Measurements from ENCODE around the gene PLA2G6. TPM values are rescaled to one million over a fixed set of nuclear protein-coding genes. Genes with fewer than 3 reads are reported as not detected.

PLA2G6 gene
- total and polyA plus RNA-seq, 9 of the 15 experiments (the other 6 are each of a cell fraction or from before 2014, with no cell fraction given) = 0.11 to 12.2 (median 9.7) TPM

- TF ChIP-seq, protein P1, sequence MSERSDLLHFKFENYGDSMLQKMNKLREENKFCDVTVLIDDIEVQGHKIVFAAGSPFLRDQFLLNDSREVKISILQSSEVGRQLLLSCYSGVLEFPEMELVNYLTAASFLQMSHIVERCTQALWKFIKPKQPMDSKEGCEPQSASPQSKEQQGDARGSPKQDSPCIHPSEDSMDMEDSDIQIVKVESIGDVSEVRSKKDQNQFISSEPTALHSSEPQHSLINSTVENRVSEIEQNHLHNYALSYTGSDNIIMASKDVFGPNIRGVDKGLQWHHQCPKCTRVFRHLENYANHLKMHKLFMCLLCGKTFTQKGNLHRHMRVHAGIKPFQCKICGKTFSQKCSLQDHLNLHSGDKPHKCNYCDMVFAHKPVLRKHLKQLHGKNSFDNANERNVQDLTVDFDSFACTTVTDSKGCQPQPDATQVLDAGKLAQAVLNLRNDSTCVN (CRISPR knock-in tag; IDR thresholded peaks at IDR 0.05) = no peak
- TF ChIP-seq TCF7L2 (IDR thresholded peaks at IDR 0.05; ENCODE audit: low read depth, low read length) (no peak), ARID2 (IDR thresholded peaks at IDR 0.05) (no peak), ETV1 (tag; conservative IDR thresholded peaks at IDR 0.05; ENCODE audit: low read depth) (no peak), ZNF77 (CRISPR knock-in tag; IDR thresholded peaks at IDR 0.05) (no peak), SMARCB1 (IDR thresholded peaks at IDR 0.05; ENCODE audit: insufficient read length, low read depth) (no peak), MCM5 (IDR thresholded peaks at IDR 0.05; ENCODE audit: low read depth) (no peak), XRCC4 (IDR thresholded peaks at IDR 0.05; ENCODE audit: extremely low read depth, insufficient read depth, insufficient read length) (no peak), NEUROD1 (IDR thresholded peaks at IDR 0.05; ENCODE audit: borderline replicate concordance, low read depth, low read length, partially characterized antibody) (no peak), ZNF696 (CRISPR knock-in tag; conservative IDR thresholded peaks at IDR 0.05) (no peak), HDAC8 (tag; IDR thresholded peaks at IDR 0.05) (no peak)
- TF ChIP-seq, protein P2, sequence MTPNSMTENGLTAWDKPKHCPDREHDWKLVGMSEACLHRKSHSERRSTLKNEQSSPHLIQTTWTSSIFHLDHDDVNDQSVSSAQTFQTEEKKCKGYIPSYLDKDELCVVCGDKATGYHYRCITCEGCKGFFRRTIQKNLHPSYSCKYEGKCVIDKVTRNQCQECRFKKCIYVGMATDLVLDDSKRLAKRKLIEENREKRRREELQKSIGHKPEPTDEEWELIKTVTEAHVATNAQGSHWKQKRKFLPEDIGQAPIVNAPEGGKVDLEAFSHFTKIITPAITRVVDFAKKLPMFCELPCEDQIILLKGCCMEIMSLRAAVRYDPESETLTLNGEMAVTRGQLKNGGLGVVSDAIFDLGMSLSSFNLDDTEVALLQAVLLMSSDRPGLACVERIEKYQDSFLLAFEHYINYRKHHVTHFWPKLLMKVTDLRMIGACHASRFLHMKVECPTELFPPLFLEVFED (CRISPR knock-in tag; conservative IDR thresholded peaks at IDR 0.05) = no peak
- TF ChIP-seq, protein P3, sequence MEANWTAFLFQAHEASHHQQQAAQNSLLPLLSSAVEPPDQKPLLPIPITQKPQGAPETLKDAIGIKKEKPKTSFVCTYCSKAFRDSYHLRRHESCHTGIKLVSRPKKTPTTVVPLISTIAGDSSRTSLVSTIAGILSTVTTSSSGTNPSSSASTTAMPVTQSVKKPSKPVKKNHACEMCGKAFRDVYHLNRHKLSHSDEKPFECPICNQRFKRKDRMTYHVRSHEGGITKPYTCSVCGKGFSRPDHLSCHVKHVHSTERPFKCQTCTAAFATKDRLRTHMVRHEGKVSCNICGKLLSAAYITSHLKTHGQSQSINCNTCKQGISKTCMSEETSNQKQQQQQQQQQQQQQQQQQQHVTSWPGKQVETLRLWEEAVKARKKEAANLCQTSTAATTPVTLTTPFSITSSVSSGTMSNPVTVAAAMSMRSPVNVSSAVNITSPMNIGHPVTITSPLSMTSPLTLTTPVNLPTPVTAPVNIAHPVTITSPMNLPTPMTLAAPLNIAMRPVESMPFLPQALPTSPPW (CRISPR knock-in tag; IDR thresholded peaks at IDR 0.05) = peak; percentile 68
- TF ChIP-seq, protein P4, sequence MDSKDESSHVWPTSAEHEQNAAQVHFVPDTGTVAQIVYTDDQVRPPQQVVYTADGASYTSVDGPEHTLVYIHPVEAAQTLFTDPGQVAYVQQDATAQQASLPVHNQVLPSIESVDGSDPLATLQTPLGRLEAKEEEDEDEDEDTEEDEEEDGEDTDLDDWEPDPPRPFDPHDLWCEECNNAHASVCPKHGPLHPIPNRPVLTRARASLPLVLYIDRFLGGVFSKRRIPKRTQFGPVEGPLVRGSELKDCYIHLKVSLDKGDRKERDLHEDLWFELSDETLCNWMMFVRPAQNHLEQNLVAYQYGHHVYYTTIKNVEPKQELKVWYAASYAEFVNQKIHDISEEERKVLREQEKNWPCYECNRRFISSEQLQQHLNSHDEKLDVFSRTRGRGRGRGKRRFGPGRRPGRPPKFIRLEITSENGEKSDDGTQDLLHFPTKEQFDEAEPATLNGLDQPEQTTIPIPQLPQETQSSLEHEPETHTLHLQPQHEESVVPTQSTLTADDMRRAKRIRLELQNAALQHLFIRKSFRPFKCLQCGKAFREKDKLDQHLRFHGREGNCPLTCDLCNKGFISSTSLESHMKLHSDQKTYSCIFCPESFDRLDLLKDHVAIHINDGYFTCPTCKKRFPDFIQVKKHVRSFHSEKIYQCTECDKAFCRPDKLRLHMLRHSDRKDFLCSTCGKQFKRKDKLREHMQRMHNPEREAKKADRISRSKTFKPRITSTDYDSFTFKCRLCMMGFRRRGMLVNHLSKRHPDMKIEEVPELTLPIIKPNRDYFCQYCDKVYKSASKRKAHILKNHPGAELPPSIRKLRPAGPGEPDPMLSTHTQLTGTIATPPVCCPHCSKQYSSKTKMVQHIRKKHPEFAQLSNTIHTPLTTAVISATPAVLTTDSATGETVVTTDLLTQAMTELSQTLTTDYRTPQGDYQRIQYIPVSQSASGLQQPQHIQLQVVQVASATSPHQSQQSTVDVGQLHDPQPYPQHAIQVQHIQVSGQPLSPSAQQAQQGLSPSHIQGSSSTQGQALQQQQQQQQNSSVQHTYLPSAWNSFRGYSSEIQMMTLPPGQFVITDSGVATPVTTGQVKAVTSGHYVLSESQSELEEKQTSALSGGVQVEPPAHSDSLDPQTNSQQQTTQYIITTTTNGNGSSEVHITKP (IDR thresholded peaks at IDR 0.05; ENCODE audit: partially characterized antibody) = no peak
- TF ChIP-seq, protein P5, sequence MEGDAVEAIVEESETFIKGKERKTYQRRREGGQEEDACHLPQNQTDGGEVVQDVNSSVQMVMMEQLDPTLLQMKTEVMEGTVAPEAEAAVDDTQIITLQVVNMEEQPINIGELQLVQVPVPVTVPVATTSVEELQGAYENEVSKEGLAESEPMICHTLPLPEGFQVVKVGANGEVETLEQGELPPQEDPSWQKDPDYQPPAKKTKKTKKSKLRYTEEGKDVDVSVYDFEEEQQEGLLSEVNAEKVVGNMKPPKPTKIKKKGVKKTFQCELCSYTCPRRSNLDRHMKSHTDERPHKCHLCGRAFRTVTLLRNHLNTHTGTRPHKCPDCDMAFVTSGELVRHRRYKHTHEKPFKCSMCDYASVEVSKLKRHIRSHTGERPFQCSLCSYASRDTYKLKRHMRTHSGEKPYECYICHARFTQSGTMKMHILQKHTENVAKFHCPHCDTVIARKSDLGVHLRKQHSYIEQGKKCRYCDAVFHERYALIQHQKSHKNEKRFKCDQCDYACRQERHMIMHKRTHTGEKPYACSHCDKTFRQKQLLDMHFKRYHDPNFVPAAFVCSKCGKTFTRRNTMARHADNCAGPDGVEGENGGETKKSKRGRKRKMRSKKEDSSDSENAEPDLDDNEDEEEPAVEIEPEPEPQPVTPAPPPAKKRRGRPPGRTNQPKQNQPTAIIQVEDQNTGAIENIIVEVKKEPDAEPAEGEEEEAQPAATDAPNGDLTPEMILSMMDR (IDR thresholded peaks at IDR 0.05 in 2 of 3, conservative IDR thresholded peaks at IDR 0.05 in 1 of 3; ENCODE audit: insufficient read depth in 2 of 3, low read depth in 1 of 3, low read length in 3 of 3) = peak; percentile 60 to 68 (median 66); a peak in 5 of 6 replicates
Observed at GRCh38 chr22:38069372-38070249, 112.0 kb downstream of the PLA2G6 start (continued).

Measured in K562 (cell line).